AG09319 (cell line): ENCODE data around the gene C1orf141.

Experiments used
- DNase-seq: peaks from one replicate; pipeline ENCODE4 v3.0.0-alpha.2; 2010; ENCODE audit warnings: low read depth; ENCODE audit errors: extremely low read depth
- TF ChIP-seq, protein P1 (sequence below): IDR thresholded peaks from 2 replicates; pipeline ENCODE4 v1.5.1; 2011; ENCODE audit warnings: low read depth, mild to moderate bottlenecking, inconsistent platforms, low read length, moderate library complexity

Gene C1orf141

GRCh38 chr1:67169932-67170331, 35.2 kb upstream of the C1orf141 start:
- DNase-seq, result no peak
- TF ChIP-seq, protein P1, sequence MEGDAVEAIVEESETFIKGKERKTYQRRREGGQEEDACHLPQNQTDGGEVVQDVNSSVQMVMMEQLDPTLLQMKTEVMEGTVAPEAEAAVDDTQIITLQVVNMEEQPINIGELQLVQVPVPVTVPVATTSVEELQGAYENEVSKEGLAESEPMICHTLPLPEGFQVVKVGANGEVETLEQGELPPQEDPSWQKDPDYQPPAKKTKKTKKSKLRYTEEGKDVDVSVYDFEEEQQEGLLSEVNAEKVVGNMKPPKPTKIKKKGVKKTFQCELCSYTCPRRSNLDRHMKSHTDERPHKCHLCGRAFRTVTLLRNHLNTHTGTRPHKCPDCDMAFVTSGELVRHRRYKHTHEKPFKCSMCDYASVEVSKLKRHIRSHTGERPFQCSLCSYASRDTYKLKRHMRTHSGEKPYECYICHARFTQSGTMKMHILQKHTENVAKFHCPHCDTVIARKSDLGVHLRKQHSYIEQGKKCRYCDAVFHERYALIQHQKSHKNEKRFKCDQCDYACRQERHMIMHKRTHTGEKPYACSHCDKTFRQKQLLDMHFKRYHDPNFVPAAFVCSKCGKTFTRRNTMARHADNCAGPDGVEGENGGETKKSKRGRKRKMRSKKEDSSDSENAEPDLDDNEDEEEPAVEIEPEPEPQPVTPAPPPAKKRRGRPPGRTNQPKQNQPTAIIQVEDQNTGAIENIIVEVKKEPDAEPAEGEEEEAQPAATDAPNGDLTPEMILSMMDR, result no peak

DNA sequence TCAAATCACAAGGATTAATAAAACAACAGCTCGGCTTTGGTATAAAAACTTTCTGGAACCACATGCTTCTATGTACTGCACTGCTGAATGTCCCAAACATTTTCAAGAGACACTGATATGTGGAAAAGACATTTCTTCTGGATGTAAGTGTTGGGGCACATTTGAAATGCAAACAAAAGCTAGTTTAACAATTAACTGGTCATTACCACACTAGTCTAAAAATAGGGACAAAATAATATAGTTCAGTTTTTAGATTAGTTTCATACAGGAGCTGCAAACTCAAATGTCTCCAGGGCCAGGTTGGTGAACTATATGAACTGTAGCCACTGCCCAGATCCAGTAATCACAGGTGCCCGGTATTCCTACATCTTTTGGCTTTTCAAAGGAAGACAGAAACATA, 34.7 kb upstream of the C1orf141 start:
- DNase-seq, result no peak
- TF ChIP-seq, protein P1, result no peak

DNA sequence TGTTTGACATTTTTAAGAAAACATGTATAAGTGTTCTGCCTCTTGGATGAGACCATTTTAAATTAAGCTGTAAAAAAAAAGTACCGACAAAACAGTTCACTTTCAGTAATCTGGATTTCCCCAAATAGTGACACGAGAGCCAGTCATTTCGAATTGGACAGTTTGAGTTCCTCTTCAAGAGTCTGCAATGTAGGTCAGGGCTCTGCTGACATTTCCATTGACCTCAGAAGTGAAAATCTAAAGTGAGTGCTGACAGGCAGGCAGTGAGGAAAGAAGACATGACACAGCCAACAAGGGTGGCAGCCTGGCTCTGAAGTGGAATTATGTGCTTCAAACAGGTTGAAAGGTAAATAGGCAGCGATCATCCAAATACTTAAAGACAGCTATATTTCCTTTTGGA, 31.4 kb upstream of the C1orf141 start, which contains the start of gene IL23R:
Gene IL23R, plus strand, starts transcription at position 259 of the 400 bp plus-strand sequence. CDS start 1,667 bp downstream, outside the sequence.
- TF ChIP-seq, protein P1, result no peak
- no peak for DNase-seq

DNA sequence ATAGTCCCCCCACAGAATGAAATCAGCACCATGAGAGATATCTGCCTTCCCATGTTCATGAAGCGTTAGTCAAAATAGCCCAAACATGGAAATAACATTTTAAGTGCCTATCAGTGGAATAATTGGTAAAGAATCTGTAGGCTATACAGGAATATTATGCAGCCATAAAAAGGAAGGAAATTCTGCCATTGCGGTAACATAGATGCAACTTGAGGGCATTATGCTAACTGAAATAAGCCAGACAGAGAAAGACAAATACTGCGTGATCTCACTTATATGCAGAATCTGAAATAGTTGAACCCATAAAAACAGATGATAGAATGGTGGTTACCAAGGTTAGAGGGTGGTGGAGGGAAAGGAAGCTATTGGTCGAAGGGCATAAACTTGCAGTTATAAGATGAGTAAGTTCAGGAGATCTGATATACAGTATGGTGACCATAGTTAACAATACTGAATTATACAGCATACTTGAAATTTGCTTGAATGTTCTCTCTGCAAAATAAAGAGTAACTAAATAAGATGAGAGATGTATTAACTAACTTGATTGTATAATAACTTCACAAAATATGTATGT, 30.8 kb upstream of the C1orf141 start:
- no peak for DNase-seq
- TF ChIP-seq, protein P1, result no peak

DNA sequence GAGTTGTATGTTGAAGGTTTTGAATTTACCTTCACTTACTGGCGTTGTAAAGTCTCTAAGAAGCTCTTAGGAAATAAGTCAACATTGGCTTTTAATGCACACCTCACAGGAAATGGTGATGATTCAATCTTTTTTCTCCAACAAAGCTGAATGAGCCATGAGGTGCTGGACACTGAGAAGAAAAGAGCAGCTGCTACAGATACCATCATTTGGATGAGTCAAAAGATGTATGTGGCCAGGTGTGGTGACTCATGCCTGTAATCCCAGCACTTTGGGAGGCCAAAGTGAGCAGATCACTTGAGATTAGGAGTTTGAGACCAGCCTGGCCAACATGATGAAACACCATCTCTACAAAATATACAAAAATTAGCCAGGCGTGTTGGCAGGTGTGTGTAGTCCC, 28.2 kb upstream of the C1orf141 start:
- TF ChIP-seq, protein P1, result no peak
- DNase-seq, result no peak

GRCh38 chr1:67159233-67159632, 24.5 kb upstream of the C1orf141 start:
- TF ChIP-seq, protein P1, result no peak
- DNase-seq, result no peak

GRCh38 chr1:67158401-67158800, 23.6 kb upstream of the C1orf141 start:
- TF ChIP-seq, protein P1, result no peak
- DNase-seq, result no peak
